Measurements from ENCODE around the gene IPO5. TPM values are rescaled to one million over a fixed set of nuclear protein-coding genes. Genes with fewer than 3 reads are reported as not detected.
A peak's percentile ranks its signal among the peaks of the same experiment; 100 is the strongest.

IPO5 gene
- total RNA-seq, 1 experiment from 2014 or later, result 155 TPM

DNA sequence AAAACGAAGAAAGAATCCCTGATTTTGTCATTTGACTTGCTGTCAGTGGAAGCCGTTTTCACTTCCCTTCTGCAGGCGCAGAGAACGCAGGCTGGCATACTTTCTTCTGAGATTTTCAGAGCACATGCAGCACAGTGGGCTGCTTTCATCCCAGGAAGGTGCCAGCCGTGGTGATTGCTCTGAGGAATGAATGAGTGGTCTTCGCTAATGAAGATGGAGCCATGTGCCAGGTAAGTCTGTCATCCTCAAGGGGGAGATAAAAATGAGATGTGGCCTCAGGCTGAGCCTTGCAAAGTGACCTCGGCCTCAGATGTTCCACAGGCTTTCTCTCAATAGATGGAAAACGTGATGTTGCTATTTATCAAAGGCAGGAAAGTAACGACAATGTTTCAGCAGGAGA, 94.8 kb downstream of the IPO5 start:
- ATAC-seq, result no peak
- H2AFZ ChIP-seq (ENCODE audit: low read length), result no peak overlapping the region
- no peak overlapping the region for H3K9ac ChIP-seq (ENCODE audit: low read length)
- no peak overlapping the region for H3K27ac ChIP-seq (ENCODE audit: low read length)
- ChIA-PET CTCF (no interaction called here), POLR2A (ENCODE audit: unreplicated experiment) (no interaction called here)
- peaks cover 9% of the 10 kb centered on the region; the same call in 1 of the 2 replicates for H3K4me1 ChIP-seq (ENCODE audit: insufficient read depth, low read length)
- no peaks in the 10 kb centered on the region for H3K79me2 ChIP-seq (ENCODE audit: low read length)
- no peaks in the 10 kb centered on the region for H3F3A ChIP-seq (ENCODE audit: low read length, unreplicated experiment)
- TF ChIP-seq, protein P1, sequence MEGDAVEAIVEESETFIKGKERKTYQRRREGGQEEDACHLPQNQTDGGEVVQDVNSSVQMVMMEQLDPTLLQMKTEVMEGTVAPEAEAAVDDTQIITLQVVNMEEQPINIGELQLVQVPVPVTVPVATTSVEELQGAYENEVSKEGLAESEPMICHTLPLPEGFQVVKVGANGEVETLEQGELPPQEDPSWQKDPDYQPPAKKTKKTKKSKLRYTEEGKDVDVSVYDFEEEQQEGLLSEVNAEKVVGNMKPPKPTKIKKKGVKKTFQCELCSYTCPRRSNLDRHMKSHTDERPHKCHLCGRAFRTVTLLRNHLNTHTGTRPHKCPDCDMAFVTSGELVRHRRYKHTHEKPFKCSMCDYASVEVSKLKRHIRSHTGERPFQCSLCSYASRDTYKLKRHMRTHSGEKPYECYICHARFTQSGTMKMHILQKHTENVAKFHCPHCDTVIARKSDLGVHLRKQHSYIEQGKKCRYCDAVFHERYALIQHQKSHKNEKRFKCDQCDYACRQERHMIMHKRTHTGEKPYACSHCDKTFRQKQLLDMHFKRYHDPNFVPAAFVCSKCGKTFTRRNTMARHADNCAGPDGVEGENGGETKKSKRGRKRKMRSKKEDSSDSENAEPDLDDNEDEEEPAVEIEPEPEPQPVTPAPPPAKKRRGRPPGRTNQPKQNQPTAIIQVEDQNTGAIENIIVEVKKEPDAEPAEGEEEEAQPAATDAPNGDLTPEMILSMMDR (conservative IDR thresholded peaks at IDR 0.05; ENCODE audit: low read depth, low read length), result no peak
- TF ChIP-seq EZH2 (IDR thresholded peaks at IDR 0.05; ENCODE audit: low read length, unreplicated experiment) (no peak), EZH2phosphoT487 (IDR thresholded peaks at IDR 0.05; ENCODE audit: borderline replicate concordance, low read length) (no peak)
- DNase-seq, result no peak
- no peak overlapping the region for H3K4me3 ChIP-seq (ENCODE audit: low read length)
- intact Hi-C loops (cut with micrococcal nuclease), result no loop called here
- H3K27me3 ChIP-seq (ENCODE audit: low read length), result no peaks in the 10 kb centered on the region
- no peak overlapping the region for H3K4me2 ChIP-seq (ENCODE audit: low read length)
- no peaks in the 10 kb centered on the region for H3K9me3 ChIP-seq (ENCODE audit: low read length)
- no peaks in the 10 kb centered on the region for H3K36me3 ChIP-seq (ENCODE audit: low read depth, low read length)
- H3K9me2 ChIP-seq (replicated peaks; ENCODE audit: low read length), result no peaks in the 10 kb centered on the region
- H4K20me1 ChIP-seq (ENCODE audit: low read length), result no peaks in the 10 kb centered on the region
- BruUV-seq (replicated peaks), result no TSS peak

DNA sequence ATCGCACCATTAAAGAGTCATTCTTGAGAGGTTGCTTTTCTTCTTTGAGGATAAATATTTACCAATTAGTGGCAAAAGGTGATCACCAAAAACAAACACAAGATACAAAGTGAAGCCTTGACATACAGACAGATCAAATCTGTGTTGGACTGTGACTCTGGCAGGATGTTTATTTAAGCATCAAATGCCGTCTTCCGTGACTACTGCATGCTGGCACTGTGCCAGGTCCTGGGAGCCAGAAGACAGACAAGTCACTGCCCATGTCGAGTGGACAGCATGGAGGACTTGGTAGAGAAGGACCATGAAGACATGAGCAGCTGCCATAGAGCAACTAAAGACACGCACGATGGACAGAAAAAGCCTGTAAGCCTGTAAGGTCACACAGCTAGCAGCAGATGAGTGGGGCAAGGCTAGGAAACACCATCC, 96.6 kb downstream of the IPO5 start:
- Histone ChIP-seq H2AFZ (ENCODE audit: low read length) (no peak overlapping the region), H3K4me1 (ENCODE audit: insufficient read depth, low read length) (peaks cover 9% of the 10 kb centered on the region; the same call in 1 of the 2 replicates), H3K4me2 (ENCODE audit: low read length) (no peak overlapping the region), H4K20me1 (ENCODE audit: low read length) (no peaks in the 10 kb centered on the region), H3K4me3 (ENCODE audit: low read length) (no peak overlapping the region), H3K9me3 (ENCODE audit: low read length) (no peaks in the 10 kb centered on the region), H3K9me2 (replicated peaks; ENCODE audit: low read length) (no peaks in the 10 kb centered on the region), H3K79me2 (ENCODE audit: low read length) (no peaks in the 10 kb centered on the region), H3K27ac (ENCODE audit: low read length) (no peak overlapping the region), H3K36me3 (ENCODE audit: low read depth, low read length) (no peaks in the 10 kb centered on the region), H3K27me3 (ENCODE audit: low read length) (no peaks in the 10 kb centered on the region), H3F3A (ENCODE audit: low read length, unreplicated experiment) (no peaks in the 10 kb centered on the region), H3K9ac (ENCODE audit: low read length) (no peak overlapping the region)
- ATAC-seq (peak; percentile 76), DNase-seq (peak; percentile 59)
- intact Hi-C loops (cut with micrococcal nuclease), result no loop called here
- ChIA-PET CTCF (no interaction called here), POLR2A (ENCODE audit: unreplicated experiment) (no interaction called here)
- no TSS peak for BruUV-seq (replicated peaks)
- TF ChIP-seq EZH2 (IDR thresholded peaks at IDR 0.05; ENCODE audit: low read length, unreplicated experiment), result no peak
- TF ChIP-seq, protein P1 (conservative IDR thresholded peaks at IDR 0.05; ENCODE audit: low read depth, low read length), result no peak
- no peak for TF ChIP-seq EZH2phosphoT487 (IDR thresholded peaks at IDR 0.05; ENCODE audit: borderline replicate concordance, low read length)

DNA sequence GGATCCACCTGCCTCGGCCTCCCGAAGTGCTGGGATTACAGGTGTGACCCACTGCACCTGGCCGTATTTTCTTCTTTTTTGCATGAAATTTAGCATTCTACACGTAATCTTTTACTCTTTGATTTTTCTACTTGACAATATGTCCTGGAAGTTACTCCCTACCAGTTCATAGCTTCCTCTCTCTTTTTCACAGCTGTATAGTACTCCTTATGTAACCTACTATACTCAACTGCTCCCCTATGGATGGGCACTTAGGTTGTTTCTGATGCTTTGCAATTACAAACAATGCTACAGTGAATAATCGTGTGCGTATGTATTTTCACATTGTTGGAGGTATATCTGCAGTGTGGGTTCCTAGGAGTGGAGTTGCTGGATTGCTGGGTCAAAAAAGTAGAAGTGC, 98.9 kb downstream of the IPO5 start:
- no peaks in the 10 kb centered on the region for H3K9me2 ChIP-seq (replicated peaks; ENCODE audit: low read length)
- intact Hi-C loops (cut with micrococcal nuclease), result no loop called here
- no peak overlapping the region for H2AFZ ChIP-seq (ENCODE audit: low read length)
- no peaks in the 10 kb centered on the region for H3K79me2 ChIP-seq (ENCODE audit: low read length)
- peaks cover 9% of the 10 kb centered on the region; the same call in 1 of the 2 replicates for H3K4me1 ChIP-seq (ENCODE audit: insufficient read depth, low read length)
- BruUV-seq (replicated peaks), result no TSS peak
- no peak for TF ChIP-seq EZH2 (IDR thresholded peaks at IDR 0.05; ENCODE audit: low read length, unreplicated experiment)
- no peaks in the 10 kb centered on the region for H4K20me1 ChIP-seq (ENCODE audit: low read length)
- ATAC-seq (no peak), DNase-seq (no peak)
- POLR2A ChIA-PET (ENCODE audit: unreplicated experiment), result no interaction called here
- H3K27ac ChIP-seq (ENCODE audit: low read length), result no peak overlapping the region
- no peak overlapping the region for H3K9ac ChIP-seq (ENCODE audit: low read length)
- H3K27me3 ChIP-seq (ENCODE audit: low read length), result no peaks in the 10 kb centered on the region
- H3K4me3 ChIP-seq (ENCODE audit: low read length), result no peak overlapping the region
- no peaks in the 10 kb centered on the region for H3F3A ChIP-seq (ENCODE audit: low read length, unreplicated experiment)
- H3K36me3 ChIP-seq (ENCODE audit: low read depth, low read length), result no peaks in the 10 kb centered on the region
- H3K9me3 ChIP-seq (ENCODE audit: low read length), result no peaks in the 10 kb centered on the region
- CTCF ChIA-PET, result no interaction called here
- no peak overlapping the region for H3K4me2 ChIP-seq (ENCODE audit: low read length)
